Epithelial cell of proximal tubule (primary cell): ENCODE results near the gene PLOD3. TPM values are rescaled to one million over a fixed set of nuclear protein-coding genes. Genes with fewer than 3 reads are reported as not detected.

Source experiments
- DNase-seq: peaks from one replicate; pipeline ENCODE4 v3.0.0-alpha.2; 2011; ENCODE audit warnings: low read depth
- H3K4me3 ChIP-seq: 2 replicates; pipeline ENCODE4 v1.5.1; 2011; ENCODE audit warnings: low read depth, mild to moderate bottlenecking, low read length
- total RNA-seq: library from RNA; depleted of rRNA; stranded (reverse); fragments of >200 nt; gene quantifications from 2 replicates; pipeline ENCODE4 v1.2.3, GENCODE V29; 2015
- TF ChIP-seq, protein P1 (sequence below): conservative IDR thresholded peaks from 2 replicates; pipeline ENCODE4 v1.5.1; 2012; ENCODE audit warnings: low read depth, mild to moderate bottlenecking, low read length

The PLOD3 gene
- total RNA-seq, 1 donor from 2014 or later, result 75.0 TPM

DNA sequence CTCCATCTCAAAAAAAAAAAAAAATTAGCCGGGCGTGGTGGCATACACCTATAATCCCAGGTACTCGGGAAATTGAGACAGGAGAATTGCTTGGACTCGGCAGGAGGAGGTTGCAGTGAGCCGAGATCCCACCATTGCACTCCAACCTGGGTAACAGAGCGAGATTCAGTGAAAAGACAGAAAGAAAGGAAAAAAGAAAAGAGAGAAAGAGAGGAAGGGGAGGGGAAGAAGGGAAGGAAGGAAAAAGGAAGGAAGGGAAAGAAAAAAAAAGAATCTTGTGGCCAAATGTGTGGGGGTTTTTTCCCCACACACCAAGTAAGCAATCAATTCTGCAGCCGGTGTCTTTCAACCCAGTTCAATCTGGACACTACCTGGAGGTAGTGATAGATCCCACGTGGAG is 28.3 kb downstream of the PLOD3 start:
- no peak overlapping the region for H3K4me3 ChIP-seq
- TF ChIP-seq, protein P1, sequence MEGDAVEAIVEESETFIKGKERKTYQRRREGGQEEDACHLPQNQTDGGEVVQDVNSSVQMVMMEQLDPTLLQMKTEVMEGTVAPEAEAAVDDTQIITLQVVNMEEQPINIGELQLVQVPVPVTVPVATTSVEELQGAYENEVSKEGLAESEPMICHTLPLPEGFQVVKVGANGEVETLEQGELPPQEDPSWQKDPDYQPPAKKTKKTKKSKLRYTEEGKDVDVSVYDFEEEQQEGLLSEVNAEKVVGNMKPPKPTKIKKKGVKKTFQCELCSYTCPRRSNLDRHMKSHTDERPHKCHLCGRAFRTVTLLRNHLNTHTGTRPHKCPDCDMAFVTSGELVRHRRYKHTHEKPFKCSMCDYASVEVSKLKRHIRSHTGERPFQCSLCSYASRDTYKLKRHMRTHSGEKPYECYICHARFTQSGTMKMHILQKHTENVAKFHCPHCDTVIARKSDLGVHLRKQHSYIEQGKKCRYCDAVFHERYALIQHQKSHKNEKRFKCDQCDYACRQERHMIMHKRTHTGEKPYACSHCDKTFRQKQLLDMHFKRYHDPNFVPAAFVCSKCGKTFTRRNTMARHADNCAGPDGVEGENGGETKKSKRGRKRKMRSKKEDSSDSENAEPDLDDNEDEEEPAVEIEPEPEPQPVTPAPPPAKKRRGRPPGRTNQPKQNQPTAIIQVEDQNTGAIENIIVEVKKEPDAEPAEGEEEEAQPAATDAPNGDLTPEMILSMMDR, result no peak
- no peak for DNase-seq

DNA sequence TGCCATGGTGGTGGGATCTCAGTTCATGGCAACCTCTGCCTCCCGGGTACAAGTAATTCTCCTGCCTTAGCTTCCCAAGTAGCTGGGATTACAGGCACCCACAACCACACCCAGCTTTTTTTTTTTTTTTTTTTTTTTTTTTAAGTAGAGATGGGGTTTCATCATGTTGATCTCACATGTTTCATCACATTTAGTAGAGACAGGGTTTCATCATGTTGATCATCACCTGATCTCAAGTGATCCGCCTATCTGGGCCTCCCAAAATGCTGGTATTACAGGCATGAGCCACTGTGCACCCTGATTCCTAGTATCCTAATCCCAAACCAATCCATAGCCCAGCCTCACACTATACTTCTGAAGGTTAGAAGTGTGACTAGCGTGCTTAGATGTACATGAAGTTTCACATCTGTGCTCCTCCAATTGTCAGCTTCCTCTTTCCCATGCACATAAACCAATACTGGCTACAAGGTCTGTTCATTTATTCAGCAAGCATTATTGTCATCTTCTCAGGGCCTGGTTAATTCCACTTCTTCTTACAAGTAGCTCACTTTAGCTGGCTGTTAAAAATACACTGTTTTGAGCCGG is 30.4 kb downstream of the PLOD3 start:
- no peak for DNase-seq
- TF ChIP-seq, protein P1, result no peak
- H3K4me3 ChIP-seq, result no peak overlapping the region

DNA sequence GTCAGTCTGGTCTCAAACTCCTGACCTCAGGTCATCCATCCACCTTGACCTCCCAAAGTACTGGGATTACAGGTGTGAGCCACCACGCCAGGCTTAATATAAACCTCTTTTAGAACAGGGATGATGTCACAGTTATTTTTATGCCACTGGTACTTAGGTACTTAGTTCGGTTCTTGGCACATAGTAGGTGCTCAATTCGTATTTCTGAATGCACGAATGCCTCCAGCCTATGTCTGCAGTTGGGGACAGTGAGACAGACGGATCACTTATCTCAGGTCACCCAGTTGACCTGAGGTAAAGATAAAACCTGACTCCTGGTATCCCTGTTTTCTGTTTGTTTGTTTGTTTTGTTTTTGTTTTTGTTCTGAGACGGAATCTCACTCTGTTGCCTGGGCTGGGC is 31.2 kb downstream of the PLOD3 start:
- no peak overlapping the region for H3K4me3 ChIP-seq
- TF ChIP-seq, protein P1, result no peak
- DNase-seq, result no peak

DNA sequence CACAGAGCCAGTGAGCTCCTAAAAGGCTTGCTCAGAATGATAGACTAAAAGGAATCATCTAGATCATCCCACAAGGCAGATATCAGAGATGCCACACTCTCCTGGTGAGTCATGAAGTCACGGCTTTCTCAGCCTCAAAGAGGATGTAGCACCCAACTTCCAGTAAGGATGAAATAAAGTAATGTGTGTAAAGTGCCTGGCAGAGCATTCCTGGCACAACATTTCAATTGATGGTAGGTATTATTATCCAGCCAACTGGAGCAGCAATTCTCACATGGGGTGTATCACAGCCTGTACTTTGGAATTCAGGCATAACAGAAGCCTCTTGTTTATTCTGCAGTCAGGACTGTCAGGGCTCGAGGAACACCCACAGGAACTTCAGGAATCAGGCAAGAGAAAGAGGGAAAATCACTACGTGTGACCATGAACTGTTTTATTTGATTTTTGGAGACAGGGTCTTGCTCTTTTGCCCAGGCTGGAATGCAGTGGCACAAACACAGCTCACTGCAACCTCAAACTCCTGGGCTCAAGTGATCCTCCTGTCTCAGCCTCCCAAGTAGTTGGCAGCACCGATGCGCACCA is 32.0 kb downstream of the PLOD3 start:
- no peak overlapping the region for H3K4me3 ChIP-seq
- TF ChIP-seq, protein P1, result no peak
- peak; percentile 92 for DNase-seq

DNA sequence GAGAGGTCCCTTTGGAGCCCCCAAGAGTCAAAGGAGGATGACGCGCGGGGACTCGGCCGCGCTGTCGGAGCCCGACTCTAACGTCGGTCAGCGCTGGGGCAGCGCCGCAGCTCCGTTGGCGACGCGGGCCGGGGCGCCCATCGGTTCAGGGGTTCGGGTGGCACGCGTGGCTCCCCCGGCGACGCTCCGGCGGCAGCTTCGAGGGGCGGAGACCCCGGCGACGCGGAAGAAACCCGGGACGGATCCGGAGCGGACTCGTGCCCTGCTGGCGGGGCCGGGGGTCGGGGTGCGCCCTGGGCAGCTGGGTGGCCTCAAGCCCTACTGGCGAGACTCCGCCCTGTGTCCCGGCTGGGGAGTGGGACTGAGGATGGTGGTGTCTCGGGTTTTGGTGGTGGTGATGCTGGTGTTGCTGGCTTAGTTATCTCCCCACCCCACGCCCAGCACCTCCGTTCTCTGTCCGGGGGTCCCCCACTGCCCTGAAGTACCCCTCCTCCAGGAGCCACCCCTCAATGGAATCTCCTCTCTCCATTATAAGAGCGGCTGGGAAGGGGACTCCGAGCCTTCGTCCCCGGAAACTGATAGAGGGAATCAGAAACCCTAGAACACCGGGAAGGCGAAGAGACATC is 37.1 kb downstream of the PLOD3 start, which contains the start of gene NAT16:
Gene NAT16 (minus strand): TSS at position 164 of the 626 bp plus-strand sequence. CDS start 5,486 bp downstream, outside the sequence.
- no peak within 1 kb of the TSS for H3K4me3 ChIP-seq
- no peak for DNase-seq
- TF ChIP-seq, protein P1, result no peak

DNA sequence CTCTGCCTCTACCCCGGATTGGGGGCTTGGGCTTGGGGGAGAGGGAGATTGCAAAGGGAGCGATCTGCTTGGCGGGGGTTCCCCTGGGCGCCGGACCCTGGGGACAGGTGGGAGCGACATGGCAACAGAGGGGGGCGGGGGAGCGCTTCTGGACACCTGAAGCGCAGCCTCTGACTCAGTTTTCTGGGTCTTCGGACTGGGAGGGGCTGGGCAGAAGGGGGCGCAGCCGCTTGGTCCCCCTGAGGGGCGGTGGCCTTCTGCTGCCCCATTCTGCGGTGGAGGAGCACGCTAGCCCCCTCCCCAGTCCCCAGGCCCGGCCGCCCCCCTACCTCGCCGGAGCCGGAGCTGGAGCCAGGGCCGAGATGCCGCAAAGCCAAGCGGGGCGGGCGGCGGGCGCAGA is 37.7 kb downstream of the PLOD3 start:
- no peak overlapping the region for H3K4me3 ChIP-seq
- TF ChIP-seq, protein P1, result no peak
- DNase-seq, result no peak
